CD4-positive, alpha-beta T cell treated with Interleukin-1 beta for 1 hour (primary cell): ENCODE data around the gene ZG16B.

ENCODE experiments used
- DNase-seq, 2 donors: peaks; one replicate each; pipeline ENCODE4 v3.0.0-alpha.2; 2020 to 2022

Gene ZG16B

GRCh38 chr16:2829501-2830354 is at the start of gene ZG16B:
TSS of gene ZG16B (plus strand) at chr16:2830303. CDS start at chr16:2830442, 139 bp downstream.
- DNase-seq = no peak

- DNase-seq = no peak
These were observed 47.3 kb upstream of the ZG16B start for GRCh38 chr16:2782583-2783351.

GRCh38 chr16:2783581-2784357 is 46.3 kb upstream of the ZG16B start:
- no peak for DNase-seq

GRCh38 chr16:2784358-2785100 is 45.6 kb upstream of the ZG16B start:
- DNase-seq = no peak

GRCh38 chr16:2785101-2785991 is 44.8 kb upstream of the ZG16B start:
- peak in 1 of 2 donors; percentile 36 for DNase-seq

GRCh38 chr16:2786061-2786825 is 43.9 kb upstream of the ZG16B start:
- DNase-seq = no peak

- no peak for DNase-seq
These were observed 43.3 kb upstream of the ZG16B start for GRCh38 chr16:2786826-2787151.

- DNase-seq = no peak
These were observed 42.7 kb upstream of the ZG16B start, which contains the start of gene PRSS33 for GRCh38 chr16:2787406-2787805. TSS of gene PRSS33 (minus strand) at chr16:2787560. CDS start at chr16:2786547, 1,013 bp downstream.

GRCh38 chr16:2787961-2788360 is 42.1 kb upstream of the ZG16B start:
- DNase-seq = no peak

GRCh38 chr16:2790631-2791030 is 39.5 kb upstream of the ZG16B start:
- DNase-seq = no peak

GRCh38 chr16:2791174-2791573 is 38.9 kb upstream of the ZG16B start:
- no peak for DNase-seq

GRCh38 chr16:2792940-2793339 is 37.2 kb upstream of the ZG16B start:
- no peak for DNase-seq

GRCh38 chr16:2795395-2796143 is 34.5 kb upstream of the ZG16B start:
- no peak for DNase-seq

- no peak for DNase-seq
These were observed 31.3 kb upstream of the ZG16B start for GRCh38 chr16:2798723-2799204.

GRCh38 chr16:2799205-2799858 is 30.8 kb upstream of the ZG16B start:
- no peak for DNase-seq

- DNase-seq = no peak
These were observed 30.3 kb upstream of the ZG16B start for GRCh38 chr16:2799859-2800226.

- no peak for DNase-seq
These were observed 26.4 kb upstream of the ZG16B start for GRCh38 chr16:2803545-2804195.

- DNase-seq = no peak
These were observed 25.4 kb upstream of the ZG16B start for GRCh38 chr16:2804728-2805127.

GRCh38 chr16:2806286-2806685 is 23.8 kb upstream of the ZG16B start:
- no peak for DNase-seq
